GM18517 (cell line): ENCODE data around the gene PRKN.

ENCODE experiments used
- ATAC-seq: cut with Tn5 transposase; IDR thresholded peaks from one replicate; pipeline ENCODE4 v1.9.1; 2021; ENCODE audit warnings: mild to moderate bottlenecking, moderate library complexity; ENCODE audit not compliant: unreplicated experiment

PRKN gene

GRCh38 chr6:162005372-162005771, 722.2 kb downstream of the PRKN start:
- no peak for ATAC-seq

GRCh38 chr6:161996783-161997182, 730.8 kb downstream of the PRKN start:
- ATAC-seq: no peak

GRCh38 chr6:161985876-161986423, 741.6 kb downstream of the PRKN start:
- ATAC-seq: no peak

GRCh38 chr6:161984713-161985112, 742.9 kb downstream of the PRKN start:
- ATAC-seq: no peak

GRCh38 chr6:161976553-161976952, 751.0 kb downstream of the PRKN start:
- no peak for ATAC-seq

- ATAC-seq: no peak
Measured at GRCh38 chr6:161973064-161973463, 754.5 kb downstream of the PRKN start.

GRCh38 chr6:161971043-161971442, 756.5 kb downstream of the PRKN start:
- no peak for ATAC-seq

- no peak for ATAC-seq
Measured at GRCh38 chr6:161963634-161964234, 763.8 kb downstream of the PRKN start.

GRCh38 chr6:161963181-161963580, 764.4 kb downstream of the PRKN start:
- no peak for ATAC-seq

- no peak for ATAC-seq
Measured at GRCh38 chr6:161961796-161962195, 765.8 kb downstream of the PRKN start.

- ATAC-seq: no peak
Measured at GRCh38 chr6:161961046-161961445, 766.5 kb downstream of the PRKN start.

- no peak for ATAC-seq
Measured at GRCh38 chr6:161959072-161959471, 768.5 kb downstream of the PRKN start.

GRCh38 chr6:161956082-161956481, 771.5 kb downstream of the PRKN start:
- ATAC-seq: no peak

- ATAC-seq: no peak
Measured at GRCh38 chr6:161954699-161955276, 772.8 kb downstream of the PRKN start.

- no peak for ATAC-seq
Measured at GRCh38 chr6:161954077-161954476, 773.5 kb downstream of the PRKN start.

- no peak for ATAC-seq
Measured at GRCh38 chr6:161951126-161951525, 776.4 kb downstream of the PRKN start.

GRCh38 chr6:161949531-161949930, 778.0 kb downstream of the PRKN start:
- ATAC-seq: no peak

- no peak for ATAC-seq
Measured at GRCh38 chr6:161948462-161948861, 779.1 kb downstream of the PRKN start.

- ATAC-seq: no peak
Measured at GRCh38 chr6:161947371-161947770, 780.2 kb downstream of the PRKN start.

GRCh38 chr6:161946461-161946860, 781.1 kb downstream of the PRKN start:
- ATAC-seq: no peak

GRCh38 chr6:161943561-161943960, 784.0 kb downstream of the PRKN start:
- no peak for ATAC-seq

GRCh38 chr6:161941565-161941964, 786.0 kb downstream of the PRKN start:
- ATAC-seq: no peak

- no peak for ATAC-seq
Measured at GRCh38 chr6:161940519-161940918, 787.0 kb downstream of the PRKN start.
